Superior temporal gyrus (tissue), 1 donor: ENCODE measurements around the gene VAMP1.

ENCODE experiments used
- DNase-seq: peaks from one replicate; pipeline ENCODE4 v3.0.0-alpha.2; 2016; ENCODE audit errors: extremely low spot score

Gene VAMP1

DNA sequence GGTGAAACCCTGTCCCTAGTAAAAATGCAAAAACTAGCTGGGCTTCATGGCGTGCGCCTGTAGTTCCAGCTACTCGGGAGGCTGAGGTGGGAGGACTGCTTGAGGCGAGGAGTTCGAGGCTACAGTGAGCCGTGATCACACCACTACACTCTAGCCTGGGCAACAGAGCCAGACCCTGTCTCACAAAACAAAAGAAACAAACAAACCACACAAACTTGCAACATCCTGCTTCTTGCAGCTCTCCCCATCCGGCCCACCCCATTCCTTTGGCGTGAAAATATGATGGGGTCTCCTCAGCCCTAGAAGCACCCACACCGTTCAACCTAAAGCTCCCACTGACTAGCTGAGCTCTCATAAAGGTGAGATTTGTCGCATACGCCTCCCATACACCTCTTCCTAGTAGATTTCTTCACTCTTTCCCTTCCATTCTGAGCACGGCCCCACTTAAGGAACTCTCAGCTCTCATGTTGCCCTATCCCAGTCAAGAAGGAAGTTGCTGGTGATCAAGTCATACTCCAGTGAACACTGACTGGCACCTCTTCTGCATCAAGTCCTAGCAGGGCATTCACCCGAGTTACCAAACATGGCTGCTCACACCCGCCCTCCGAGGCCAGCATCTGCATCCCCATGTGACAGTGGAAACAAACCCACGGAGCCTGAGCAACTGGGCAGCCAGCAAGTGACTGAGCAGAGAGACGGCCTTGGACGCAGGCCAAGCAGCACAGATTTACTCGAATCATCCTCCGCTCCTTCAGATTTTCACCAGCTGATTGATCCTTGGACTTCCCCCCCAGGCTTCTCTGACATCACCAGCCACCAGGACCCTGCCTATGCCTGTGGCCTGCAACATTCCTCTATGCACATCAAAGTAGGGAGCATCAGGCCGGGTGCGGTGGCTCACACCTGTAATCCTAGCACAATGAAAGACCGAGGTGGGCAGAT lies 44.6 kb downstream of the VAMP1 start:
- peak; percentile 20 for DNase-seq

DNA sequence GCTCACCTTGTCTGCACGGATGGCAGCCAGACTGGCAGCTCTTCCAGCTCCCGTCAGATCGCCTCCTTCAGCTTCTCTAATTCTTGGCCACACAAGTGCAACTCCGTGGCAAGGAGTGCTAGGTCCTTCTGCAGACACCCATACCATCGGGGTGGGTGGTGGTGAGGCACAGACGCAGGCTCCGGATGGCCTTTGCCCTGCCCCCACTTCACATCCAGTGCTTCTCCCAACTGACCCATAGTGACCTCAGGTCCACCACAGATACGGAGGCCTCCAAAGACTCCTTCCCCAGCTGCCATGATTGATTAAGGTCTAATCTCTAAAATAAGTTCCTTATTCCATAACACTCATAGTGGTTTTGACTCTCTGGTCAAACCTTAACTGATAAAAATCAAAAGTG lies 45.6 kb downstream of the VAMP1 start:
- no peak for DNase-seq

DNA sequence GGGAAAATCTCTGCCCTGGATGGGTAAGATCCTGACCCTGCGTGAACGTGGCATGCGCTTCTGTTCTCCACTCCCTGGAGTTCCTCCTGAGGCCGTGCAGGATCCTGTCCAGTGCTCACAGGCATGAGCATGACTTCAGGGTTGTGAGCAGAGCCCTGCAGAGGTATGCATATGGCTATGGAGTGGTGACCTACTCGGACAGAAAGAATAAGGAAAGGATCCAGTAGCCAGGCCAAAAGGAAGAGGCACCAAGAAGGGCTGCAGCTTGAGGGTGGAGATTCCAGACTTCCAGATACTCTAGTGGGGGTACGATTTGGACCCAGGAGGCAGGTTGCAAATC lies 46.5 kb downstream of the VAMP1 start:
- DNase-seq, result no peak

DNA sequence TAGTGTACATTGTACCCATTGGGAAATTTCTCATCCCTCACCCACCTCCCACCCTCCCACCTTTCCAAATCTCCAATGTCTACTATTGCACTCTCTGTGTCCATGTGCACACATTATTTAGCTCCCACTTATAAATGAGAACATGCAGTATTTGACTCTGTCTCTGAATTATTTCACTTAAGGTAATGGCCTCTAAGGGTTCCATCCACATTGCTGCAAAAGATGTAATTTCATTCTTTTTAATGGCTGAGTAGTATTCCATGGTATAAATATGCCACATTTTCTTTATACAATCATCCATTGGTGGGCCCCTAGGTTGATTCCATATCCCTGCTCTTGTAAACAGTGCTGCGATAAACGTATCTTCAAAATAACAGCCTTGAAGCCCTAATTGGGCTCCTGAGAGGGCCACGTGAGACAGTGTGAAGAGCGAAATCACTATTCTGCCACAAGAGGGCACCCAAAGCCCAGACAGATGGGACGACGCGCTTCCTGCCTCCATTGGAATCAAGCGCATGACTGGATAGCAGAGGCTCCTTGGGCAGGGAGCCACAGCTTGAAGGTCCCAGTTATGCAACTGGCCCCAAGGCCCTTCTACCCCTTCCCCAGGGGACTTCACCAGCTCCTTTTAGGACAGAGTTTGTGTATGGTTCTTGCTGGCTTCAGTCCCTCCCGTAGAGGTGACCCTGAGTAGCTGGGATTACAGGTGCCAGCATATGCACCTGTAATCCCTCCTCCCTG lies 47.0 kb downstream of the VAMP1 start:
- DNase-seq, result peak; percentile 96

GRCh38 chr12:6420364-6420763 lies 50.1 kb downstream of the VAMP1 start:
- no peak for DNase-seq

GRCh38 chr12:6418796-6419195 lies 51.7 kb downstream of the VAMP1 start:
- DNase-seq, result no peak

DNA sequence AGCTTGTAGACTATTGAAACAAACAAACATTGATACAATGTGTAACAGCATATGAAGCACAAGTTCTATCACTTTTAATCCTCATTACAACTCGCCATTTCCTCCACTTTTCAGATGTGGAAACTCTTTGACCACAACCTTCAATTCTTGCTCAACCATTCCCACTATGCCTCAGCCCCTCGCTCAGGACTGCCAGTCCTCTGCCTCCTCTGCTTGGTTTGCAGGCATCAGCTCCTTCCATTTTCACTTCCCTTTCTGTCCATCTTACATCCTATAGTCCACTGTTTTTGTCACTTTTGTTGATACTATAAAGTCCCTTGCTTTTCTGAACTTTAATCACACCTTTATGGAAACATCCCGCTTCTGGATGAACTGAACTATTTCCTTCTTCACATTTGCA lies 53.9 kb downstream of the VAMP1 start:
- DNase-seq, result peak; percentile 17
